Vagina (tissue), 2 donors: ENCODE results near the gene S100A7. TPM values are rescaled to one million over a fixed set of nuclear protein-coding genes. Genes with fewer than 3 reads are reported as not detected.

Experiments used
- DNase-seq, 2 donors: peaks; one replicate each; pipeline ENCODE4 v3.0.0-alpha.2; 2017; ENCODE audit errors: extremely low spot score in 2 of 2
- H3K27ac ChIP-seq: fragments of 200-600 bp; sonication (generic); one replicate; pipeline ENCODE4 v1.5.1; 2019
- H3K27me3 ChIP-seq: fragments of 200-600 bp; sonication (generic); one replicate; pipeline ENCODE4 v1.5.1; 2019
- H3K36me3 ChIP-seq, 2 donors: fragments of 200-600 bp; sonication (generic); one replicate each; pipeline ENCODE4 v1.5.1; 2017 to 2019
- H3K4me1 ChIP-seq: fragments of 200-600 bp; sonication (generic); one replicate; pipeline ENCODE4 v1.5.1; 2019
- H3K4me3 ChIP-seq, 2 donors: fragments of 200-600 bp; sonication (generic); 1 replicate in 1 of 2; 2 replicates in 1 of 2; pipeline ENCODE4 v1.5.1; 2016 to 2019
- H3K9me3 ChIP-seq: fragments of 200-600 bp; sonication (generic); one replicate; pipeline ENCODE4 v1.5.1; 2019
- CTCF ChIP-seq, 3 experiments: fragments of 450-650 bp in 2 of 3; fragments of 200-600 bp in 1 of 3; sonication (generic) in 1 of 3; IDR thresholded peaks; one replicate each; pipeline ENCODE4 v1.5.1; 2017 to 2019; ENCODE audit warnings: antibody characterized with exemption in 3 of 3, mild to moderate bottlenecking in 2 of 3, moderate library complexity in 2 of 3
- POLR2A ChIP-seq, 2 donors: fragments of 450-650 bp; IDR thresholded peaks; one replicate each; pipeline ENCODE4 v1.6.1; 2017; ENCODE audit warnings: antibody characterized with exemption in 2 of 2, mild to moderate bottlenecking in 2 of 2, moderate library complexity in 2 of 2
- POLR2AphosphoS5 ChIP-seq, 2 donors: sonication (generic); formaldehyde crosslinking; IDR thresholded peaks; one replicate each; pipeline ENCODE4 v1.9.0; 2017; ENCODE audit warnings: antibody characterized with exemption in 2 of 2, mild to moderate bottlenecking in 2 of 2, low read depth in 1 of 2; ENCODE audit not compliant: insufficient read depth in 1 of 2
- intact Hi-C: fragments of 100-400 bp; cut with DNase I; formaldehyde crosslinking; loops from one replicate; pipeline ENCODE4 v1.15.1; 2023
- total RNA-seq: library from RNA; depleted of rRNA; stranded (reverse); fragments of >200 nt; gene quantifications from one replicate; pipeline ENCODE4 v1.2.3, GENCODE V29; 2016

The S100A7 gene
- total RNA-seq, 1 donor from 2014 or later: 36.6 TPM

- DNase-seq: peak; percentile 52 to 77
These were observed 25.6 kb downstream of the S100A7 start for GRCh38 chr1:153434746-153435455.

GRCh38 chr1:153432874-153433681 is 27.4 kb downstream of the S100A7 start:
- Histone ChIP-seq H3K27ac (no peak overlapping the region), H3K4me3 (no peak overlapping the region), H3K27me3 (no peaks in the 10 kb centered on the region), H3K4me1 (no peaks in the 10 kb centered on the region), H3K9me3 (no peaks in the 10 kb centered on the region), H3K36me3 (no peaks in the 10 kb centered on the region)
- DNase-seq: peak in 1 of 2 donors; percentile 72
- intact Hi-C loops: no loop called here
- no peak for TF ChIP-seq CTCF (IDR thresholded peaks at IDR 0.05)
- no peak for TF ChIP-seq POLR2AphosphoS5 (IDR thresholded peaks at IDR 0.05; ENCODE audit: insufficient read depth in 1 of 2, low read depth in 1 of 2)
- TF ChIP-seq POLR2A (IDR thresholded peaks at IDR 0.05): no peak

More at GRCh38 chr1:153434746-153435455, 25.6 kb downstream of the S100A7 start:
- intact Hi-C loops: no loop called here
- Histone ChIP-seq H3K36me3 (no peaks in the 10 kb centered on the region), H3K9me3 (no peaks in the 10 kb centered on the region), H3K27ac (no peak overlapping the region), H3K4me1 (no peaks in the 10 kb centered on the region), H3K27me3 (no peaks in the 10 kb centered on the region), H3K4me3 (no peak overlapping the region)
- TF ChIP-seq CTCF (IDR thresholded peaks at IDR 0.05) (no peak), POLR2AphosphoS5 (IDR thresholded peaks at IDR 0.05; ENCODE audit: insufficient read depth in 1 of 2, low read depth in 1 of 2) (no peak), POLR2A (IDR thresholded peaks at IDR 0.05) (no peak)

GRCh38 chr1:153431928-153432327 is 28.5 kb downstream of the S100A7 start:
- TF ChIP-seq POLR2A (IDR thresholded peaks at IDR 0.05) (no peak), CTCF (IDR thresholded peaks at IDR 0.05) (no peak), POLR2AphosphoS5 (IDR thresholded peaks at IDR 0.05; ENCODE audit: insufficient read depth in 1 of 2, low read depth in 1 of 2) (no peak)
- Histone ChIP-seq H3K4me3 (no peak overlapping the region), H3K27ac (no peak overlapping the region), H3K4me1 (no peaks in the 10 kb centered on the region), H3K9me3 (no peaks in the 10 kb centered on the region), H3K36me3 (no peaks in the 10 kb centered on the region), H3K27me3 (no peaks in the 10 kb centered on the region)
- DNase-seq: peak; percentile 31 to 47
- intact Hi-C loops: no loop called here

- H3K27ac ChIP-seq: no peak overlapping the region
- no peak overlapping the region for H3K4me3 ChIP-seq
- H3K4me1 ChIP-seq: no peaks in the 10 kb centered on the region
- no peak for DNase-seq
- TF ChIP-seq CTCF (IDR thresholded peaks at IDR 0.05): no peak
- no peak for TF ChIP-seq POLR2A (IDR thresholded peaks at IDR 0.05)
- TF ChIP-seq POLR2AphosphoS5 (IDR thresholded peaks at IDR 0.05; ENCODE audit: insufficient read depth in 1 of 2, low read depth in 1 of 2): no peak
- H3K27me3 ChIP-seq: no peaks in the 10 kb centered on the region
- intact Hi-C loops: no loop called here
- no peaks in the 10 kb centered on the region for H3K36me3 ChIP-seq
- no peaks in the 10 kb centered on the region for H3K9me3 ChIP-seq
These were observed 29.0 kb downstream of the S100A7 start for GRCh38 chr1:153431427-153431826.
